GM18499 (cell line): ENCODE measurements around the gene P2RY6.

Experiments
- ATAC-seq: cut with Tn5 transposase; IDR thresholded peaks from one replicate; pipeline ENCODE4 v1.9.1; 2021; ENCODE audit warnings: moderate number of reproducible peaks; ENCODE audit not compliant: insufficient read depth, unreplicated experiment

Gene P2RY6

GRCh38 chr11:73293356-73293936 is 21.3 kb downstream of the P2RY6 start:
- no peak for ATAC-seq

DNA sequence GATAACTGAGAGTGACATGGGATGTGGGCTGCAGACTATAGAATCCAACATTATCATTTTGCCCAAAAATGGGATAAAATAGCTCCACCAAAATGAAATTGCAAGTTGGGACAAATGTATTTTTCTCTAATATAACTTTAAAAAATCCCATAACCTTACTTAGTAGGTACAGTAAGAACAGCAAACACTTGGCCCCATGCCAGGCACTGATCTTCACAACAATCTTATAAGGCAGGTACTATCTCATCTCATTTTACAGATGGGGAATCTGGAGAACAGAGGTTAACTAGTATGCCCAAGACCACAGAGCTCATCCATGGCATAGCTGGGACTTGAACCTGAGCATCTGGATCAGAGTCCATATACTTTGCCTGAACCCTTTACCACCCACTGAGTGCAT is 22.5 kb downstream of the P2RY6 start:
- no peak for ATAC-seq

- no peak for ATAC-seq
Observed at GRCh38 chr11:73295241-73295995, 23.3 kb downstream of the P2RY6 start.

GRCh38 chr11:73295996-73296318 is 23.8 kb downstream of the P2RY6 start:
- no peak for ATAC-seq

- ATAC-seq = no peak
Observed at GRCh38 chr11:73296501-73297230, 24.5 kb downstream of the P2RY6 start.

DNA sequence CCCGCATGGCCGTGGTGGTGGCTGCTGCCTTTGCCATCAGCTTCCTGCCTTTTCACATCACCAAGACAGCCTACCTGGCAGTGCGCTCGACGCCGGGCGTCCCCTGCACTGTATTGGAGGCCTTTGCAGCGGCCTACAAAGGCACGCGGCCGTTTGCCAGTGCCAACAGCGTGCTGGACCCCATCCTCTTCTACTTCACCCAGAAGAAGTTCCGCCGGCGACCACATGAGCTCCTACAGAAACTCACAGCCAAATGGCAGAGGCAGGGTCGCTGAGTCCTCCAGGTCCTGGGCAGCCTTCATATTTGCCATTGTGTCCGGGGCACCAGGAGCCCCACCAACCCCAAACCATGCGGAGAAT is 25.1 kb downstream of the P2RY6 start:
- no peak for ATAC-seq

DNA sequence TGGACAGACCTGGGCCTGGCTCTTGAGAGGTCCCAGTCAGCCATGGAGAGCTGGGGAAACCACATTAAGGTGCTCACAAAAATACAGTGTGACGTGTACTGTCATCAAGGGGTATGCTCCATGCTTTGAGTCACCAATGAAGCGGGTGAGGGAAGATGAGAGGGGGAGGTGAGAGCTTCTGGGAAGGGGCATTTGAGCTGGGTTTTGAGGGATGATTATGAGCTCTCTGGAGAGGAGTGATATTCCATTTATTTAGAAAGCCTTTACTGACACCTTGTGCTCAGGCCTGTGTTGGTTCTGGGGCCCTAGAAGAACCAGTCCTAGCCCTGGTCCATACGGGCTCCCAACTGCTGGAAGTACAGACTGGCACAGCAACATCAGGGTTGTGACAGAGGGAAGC is 25.6 kb downstream of the P2RY6 start:
- no peak for ATAC-seq

- no peak for ATAC-seq
Observed at GRCh38 chr11:73298233-73298632, 26.1 kb downstream of the P2RY6 start.

- no peak for ATAC-seq
Observed at GRCh38 chr11:73299751-73300150, 27.6 kb downstream of the P2RY6 start.

DNA sequence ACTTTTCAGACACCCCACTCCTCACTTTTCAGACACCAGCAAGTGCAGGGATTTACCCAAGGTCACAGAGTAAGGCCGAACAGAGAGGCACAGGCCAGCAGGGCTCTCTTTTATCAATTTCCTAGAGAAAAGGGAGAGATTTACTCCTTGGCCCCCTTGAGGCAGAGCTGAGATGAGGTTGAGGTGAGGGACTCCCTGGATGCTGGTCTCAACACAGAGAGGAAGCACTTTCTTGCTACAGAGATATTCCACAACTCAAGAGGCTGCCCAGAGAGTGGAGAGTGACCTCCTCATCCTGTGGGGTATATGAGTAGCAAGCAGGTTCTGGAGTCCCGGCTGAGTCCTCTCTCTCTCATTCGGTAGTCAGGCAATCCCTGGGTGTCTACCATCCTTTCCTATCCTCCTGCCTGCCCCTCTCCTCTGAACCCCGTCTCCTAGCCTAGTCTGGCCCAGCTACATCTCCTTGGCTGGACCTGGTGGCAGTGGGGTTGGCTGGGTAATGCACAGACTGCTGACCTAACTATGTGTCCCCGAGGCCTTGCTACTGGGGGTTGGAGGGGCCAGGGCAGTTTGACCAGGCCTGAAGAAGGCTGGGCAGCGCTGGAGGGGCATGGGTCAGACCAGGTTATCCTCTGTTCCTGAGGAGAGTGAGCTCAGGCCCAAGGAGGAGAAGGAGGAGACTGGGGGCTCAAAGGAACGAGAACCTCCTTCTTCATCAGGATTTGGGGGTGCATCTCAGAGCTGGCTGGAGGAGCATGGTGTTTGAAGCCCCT is 34.1 kb downstream of the P2RY6 start:
- no peak for ATAC-seq

- no peak for ATAC-seq
Observed at GRCh38 chr11:73306977-73307322, 34.8 kb downstream of the P2RY6 start.

GRCh38 chr11:73307323-73308002 is 35.3 kb downstream of the P2RY6 start:
- ATAC-seq = no peak

- ATAC-seq = no peak
Observed at GRCh38 chr11:73308003-73308960, 36.1 kb downstream of the P2RY6 start, which contains the start of gene ARHGEF17. Gene ARHGEF17, plus strand, starts transcription at chr11:73308276. Its CDS starts 363 bp downstream, at chr11:73308639.

GRCh38 chr11:73308961-73309919 is 37.1 kb downstream of the P2RY6 start:
- ATAC-seq = no peak

GRCh38 chr11:73310076-73310475 is 37.9 kb downstream of the P2RY6 start:
- ATAC-seq = no peak

DNA sequence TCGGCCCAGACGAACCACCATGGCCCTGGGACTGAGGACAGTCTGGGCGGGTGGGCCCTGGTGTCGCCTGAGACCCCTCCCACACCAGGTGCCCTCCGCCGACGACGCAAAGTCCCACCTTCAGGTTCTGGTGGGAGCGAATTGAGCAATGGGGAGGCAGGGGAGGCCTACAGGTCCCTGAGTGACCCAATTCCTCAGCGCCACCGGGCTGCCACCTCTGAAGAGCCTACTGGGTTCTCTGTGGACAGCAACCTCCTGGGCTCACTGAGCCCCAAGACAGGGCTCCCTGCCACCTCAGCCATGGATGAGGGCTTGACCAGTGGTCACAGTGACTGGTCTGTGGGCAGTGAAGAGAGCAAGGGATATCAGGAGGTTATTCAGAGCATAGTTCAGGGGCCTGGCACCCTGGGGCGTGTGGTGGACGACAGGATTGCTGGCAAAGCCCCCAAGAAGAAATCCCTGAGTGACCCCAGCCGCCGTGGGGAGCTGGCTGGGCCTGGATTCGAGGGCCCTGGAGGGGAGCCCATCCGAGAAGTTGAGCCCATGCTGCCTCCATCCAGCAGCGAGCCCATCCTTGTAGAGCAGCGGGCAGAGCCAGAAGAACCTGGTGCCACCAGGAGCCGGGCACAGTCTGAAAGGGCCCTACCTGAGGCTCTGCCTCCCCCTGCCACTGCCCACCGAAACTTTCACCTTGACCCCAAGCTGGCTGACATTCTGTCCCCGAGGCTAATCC is 38.7 kb downstream of the P2RY6 start:
- no peak for ATAC-seq

GRCh38 chr11:73311394-73311869 is 39.3 kb downstream of the P2RY6 start:
- ATAC-seq = no peak
